ENCODE measurements around the gene CCDC184.

GRCh38 chr12:48199774-48200221 is 16.4 kb downstream of the CCDC184 start:
- TF ChIP-seq, protein P1, sequence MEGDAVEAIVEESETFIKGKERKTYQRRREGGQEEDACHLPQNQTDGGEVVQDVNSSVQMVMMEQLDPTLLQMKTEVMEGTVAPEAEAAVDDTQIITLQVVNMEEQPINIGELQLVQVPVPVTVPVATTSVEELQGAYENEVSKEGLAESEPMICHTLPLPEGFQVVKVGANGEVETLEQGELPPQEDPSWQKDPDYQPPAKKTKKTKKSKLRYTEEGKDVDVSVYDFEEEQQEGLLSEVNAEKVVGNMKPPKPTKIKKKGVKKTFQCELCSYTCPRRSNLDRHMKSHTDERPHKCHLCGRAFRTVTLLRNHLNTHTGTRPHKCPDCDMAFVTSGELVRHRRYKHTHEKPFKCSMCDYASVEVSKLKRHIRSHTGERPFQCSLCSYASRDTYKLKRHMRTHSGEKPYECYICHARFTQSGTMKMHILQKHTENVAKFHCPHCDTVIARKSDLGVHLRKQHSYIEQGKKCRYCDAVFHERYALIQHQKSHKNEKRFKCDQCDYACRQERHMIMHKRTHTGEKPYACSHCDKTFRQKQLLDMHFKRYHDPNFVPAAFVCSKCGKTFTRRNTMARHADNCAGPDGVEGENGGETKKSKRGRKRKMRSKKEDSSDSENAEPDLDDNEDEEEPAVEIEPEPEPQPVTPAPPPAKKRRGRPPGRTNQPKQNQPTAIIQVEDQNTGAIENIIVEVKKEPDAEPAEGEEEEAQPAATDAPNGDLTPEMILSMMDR (optimal IDR thresholded peaks at IDR 0.05 in 1 of 3, IDR thresholded peaks at IDR 0.05 in 1 of 3, conservative IDR thresholded peaks at IDR 0.05 in 1 of 3; ENCODE audit: extremely low read depth in 1 of 3, insufficient read depth in 2 of 3, low read length in 3 of 3): no peak
- no peak for TF ChIP-seq EZH2 (IDR thresholded peaks at IDR 0.05; ENCODE audit: low read length)
